DND-41 (cell line): Measurements from ENCODE around the gene PTGIR.

Experiments used
- ATAC-seq: fragments of 200-7000 bp; cut with Tn5 transposase; 3 replicates; pipeline ENCODE4 v1.9.1; 2021; ENCODE audit warnings: low read depth; ENCODE audit not compliant: insufficient read depth
- DNase-seq: peaks from one replicate; pipeline ENCODE4 v3.0.0-alpha.2; 2020
- H2AFZ ChIP-seq: 2 replicates; pipeline ENCODE4 v1.6.0; 2012; ENCODE audit warnings: low read depth, low read length
- H3K27ac ChIP-seq: 2 replicates; pipeline ENCODE4 v1.5.1; 2012; ENCODE audit warnings: low read length, inconsistent platforms
- H3K27me3 ChIP-seq: fragments of 200-600 bp; sonication (generic); 2 replicates; pipeline ENCODE4 v1.6.0; 2012; ENCODE audit warnings: low read length, mild to moderate bottlenecking, inconsistent platforms; ENCODE audit not compliant: insufficient read depth, poor library complexity
- H3K36me3 ChIP-seq: 2 replicates; pipeline ENCODE4 v1.5.1; 2012; ENCODE audit warnings: low read length, inconsistent platforms; ENCODE audit not compliant: insufficient read depth
- H3K4me1 ChIP-seq: 2 replicates; pipeline ENCODE4 v1.5.1; 2012; ENCODE audit warnings: mild to moderate bottlenecking, low read length; ENCODE audit not compliant: insufficient read depth
- H3K4me2 ChIP-seq: 2 replicates; pipeline ENCODE4 v1.6.0; 2012; ENCODE audit warnings: mild to moderate bottlenecking, moderate library complexity, low read length, inconsistent platforms; ENCODE audit not compliant: insufficient read depth
- H3K4me3 ChIP-seq, 2 experiments: fragments of 200-600 bp in 1 of 2; shearing (Covaris generic) in 1 of 2; 2 replicates each; pipeline ENCODE4 v1.5.1; 2012 to 2016; ENCODE audit warnings: inconsistent platforms in 2 of 2, low read length in 2 of 2, mild to moderate bottlenecking in 2 of 2, low read depth in 1 of 2, moderate library complexity in 1 of 2
- H3K79me2 ChIP-seq: 2 replicates; pipeline ENCODE4 v1.6.0; 2012; ENCODE audit warnings: low read length, inconsistent platforms; ENCODE audit not compliant: insufficient read depth
- H3K9ac ChIP-seq: 2 replicates; pipeline ENCODE4 v1.6.0; 2012; ENCODE audit warnings: low read depth, mild to moderate bottlenecking, inconsistent platforms, low read length, moderate library complexity
- H3K9me3 ChIP-seq: 2 replicates; pipeline ENCODE4 v1.5.1; 2012; ENCODE audit warnings: low read length, moderate library complexity, mild to moderate bottlenecking, inconsistent platforms; ENCODE audit not compliant: insufficient read depth, severe bottlenecking
- H4K20me1 ChIP-seq: 2 replicates; pipeline ENCODE4 v1.6.0; 2012; ENCODE audit warnings: low read length; ENCODE audit not compliant: insufficient read depth
- CTCF ChIP-seq: IDR thresholded peaks from 2 replicates; pipeline ENCODE4 v1.5.1; 2012; ENCODE audit warnings: borderline replicate concordance, low read length, moderate library complexity, mild to moderate bottlenecking; ENCODE audit not compliant: poor library complexity, severe bottlenecking; ENCODE audit errors: extremely low read depth
- EZH2 ChIP-seq: IDR thresholded peaks from 3 replicates; pipeline ENCODE4 v1.6.1; 2012; ENCODE audit warnings: borderline replicate concordance, low read depth, mild to moderate bottlenecking, moderate library complexity, low read length, inconsistent platforms; ENCODE audit not compliant: severe bottlenecking

PTGIR gene

GRCh38 chr19:46644720-46645119 lies 19.8 kb upstream of the PTGIR start:
- TF ChIP-seq EZH2 (no peak), CTCF (no peak)
- H3K79me2 ChIP-seq, result no peaks in the 10 kb centered on the region
- H3K27me3 ChIP-seq, result peaks cover 13% of the 10 kb centered on the region
- no peaks in the 10 kb centered on the region for H3K9me3 ChIP-seq
- DNase-seq (no peak), ATAC-seq (no peak)
- H4K20me1 ChIP-seq, result peaks cover 1% of the 10 kb centered on the region
- peaks cover 4% of the 10 kb centered on the region for H3K4me1 ChIP-seq
- no peak overlapping the region for H3K4me3 ChIP-seq
- no peaks in the 10 kb centered on the region for H3K36me3 ChIP-seq
- H3K9ac ChIP-seq, result no peak overlapping the region
- H3K27ac ChIP-seq, result no peak overlapping the region
- no peak overlapping the region for H3K4me2 ChIP-seq
- H2AFZ ChIP-seq, result no peak overlapping the region

- Histone ChIP-seq H4K20me1 (peaks cover 13% of the 10 kb centered on the region), H3K9ac (no peak overlapping the region), H3K4me2 (no peak overlapping the region), H3K4me1 (peaks cover 23% of the 10 kb centered on the region), H3K79me2 (no peaks in the 10 kb centered on the region), H3K27me3 (peaks cover 32% of the 10 kb centered on the region), H3K4me3 (no peak overlapping the region), H3K9me3 (no peaks in the 10 kb centered on the region), H3K27ac (no peak overlapping the region), H2AFZ (no peak overlapping the region), H3K36me3 (no peaks in the 10 kb centered on the region)
- TF ChIP-seq CTCF (no peak), EZH2 (no peak)
- DNase-seq (no peak), ATAC-seq (no peak)
These were observed 15.8 kb upstream of the PTGIR start for GRCh38 chr19:46640656-46641055.

DNA sequence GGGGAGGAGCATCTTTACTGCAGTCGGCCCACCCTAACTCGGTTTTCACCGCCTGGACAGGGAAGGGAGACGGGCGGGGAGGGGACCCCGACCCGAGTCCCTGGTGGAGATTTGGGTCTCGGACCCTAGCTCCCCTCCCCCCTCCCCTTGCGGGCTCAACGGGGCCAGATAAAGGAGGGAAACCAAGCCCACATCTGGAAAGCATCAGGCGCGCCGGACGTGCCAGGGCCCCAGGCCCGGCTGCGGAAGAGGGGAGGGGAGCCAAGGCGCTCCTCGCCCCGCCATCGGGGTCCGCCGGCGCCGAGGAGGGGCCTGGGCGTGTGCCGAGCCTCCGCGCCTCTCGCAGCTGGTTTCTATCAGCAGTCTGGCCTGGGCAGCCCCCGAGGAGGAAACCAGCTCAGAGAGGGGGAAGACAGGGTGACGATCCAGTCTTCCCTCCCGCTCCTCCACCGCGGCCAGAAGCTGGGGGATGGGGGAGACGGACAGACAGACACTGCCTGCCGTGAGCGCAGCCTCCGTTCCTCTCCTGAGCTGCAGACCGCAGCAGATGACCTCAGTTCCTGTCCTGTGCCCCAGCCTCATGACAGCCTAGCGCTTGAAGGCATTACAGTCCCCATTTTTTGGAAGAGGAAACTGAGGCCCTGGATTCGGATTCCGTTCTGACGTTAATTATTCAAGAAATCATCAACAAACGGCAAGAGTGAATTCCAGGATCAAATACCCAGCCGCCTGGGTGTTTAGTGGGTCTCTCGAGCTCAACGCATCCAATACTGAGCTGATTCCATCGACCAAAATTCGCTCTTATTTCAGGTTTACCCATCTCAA lies 14.7 kb upstream of the PTGIR start:
- Histone ChIP-seq H3K4me1 (peaks cover 25% of the 10 kb centered on the region), H4K20me1 (peaks cover 13% of the 10 kb centered on the region), H3K79me2 (no peaks in the 10 kb centered on the region), H3K27me3 (peaks cover 29% of the 10 kb centered on the region), H3K4me3 (peak overlapping the region in 1 of 2 experiments; percentile 50; a peak in 2 of 4 replicates), H3K36me3 (no peaks in the 10 kb centered on the region), H3K4me2 (peak overlapping the region; percentile 76), H3K27ac (no peak overlapping the region), H3K9ac (peak overlapping the region; percentile 26; the same call in 1 of the 2 replicates), H2AFZ (peak overlapping the region; percentile 54), H3K9me3 (no peaks in the 10 kb centered on the region)
- TF ChIP-seq CTCF (no peak), EZH2 (peak; percentile 45)
- DNase-seq (peak; percentile 30), ATAC-seq (peak; percentile 25)
